ENCODE data around the gene VASP. TPM values are rescaled to one million over a fixed set of nuclear protein-coding genes. Genes with fewer than 3 reads are reported as not detected.

The VASP gene
- total and polyA plus RNA-seq, 2 experiments from 2014 or later = 60.3 to 147 TPM

- no peak for TF ChIP-seq EZH2phosphoT487 (IDR thresholded peaks at IDR 0.05; ENCODE audit: unreplicated experiment)
- 0 out of 2 replicates have a peak, but pooled peaks have one; percentile 32 for TF ChIP-seq POLR2AphosphoS5 (IDR thresholded peaks at IDR 0.05; ENCODE audit: low read depth)
- TF ChIP-seq JUNB (IDR thresholded peaks at IDR 0.05; ENCODE audit: unreplicated experiment) = no peak
- TF ChIP-seq ZNF114 (CRISPR knock-in tag; IDR thresholded peaks at IDR 0.05) = no peak
- TF ChIP-seq CTCF (conservative IDR thresholded peaks at IDR 0.05; ENCODE audit: low read depth in 2 of 2) = no peak
- Mint-ChIP-seq H3K36me3 (ENCODE audit: low read depth) (no peaks in the 10 kb centered on the region), H3K9me3 (no peaks in the 10 kb centered on the region), H3K4me3 (peak overlapping the region; percentile 45; the same call in 1 of the 3 replicates), H3K4me1 (peaks cover 38% of the 10 kb centered on the region), H3K27me3 (ENCODE audit: insufficient read depth, low read depth, poor library complexity) (peaks cover 23% of the 10 kb centered on the region), H3K27ac (no peak overlapping the region)
- Histone ChIP-seq H3K4me2 (peak overlapping the region; percentile 11), H3K27me3 (ENCODE audit: insufficient read depth) (peaks cover 7% of the 10 kb centered on the region; the same call in 1 of the 2 replicates), H3K4me1 (ENCODE audit: insufficient read depth) (peaks cover 18% of the 10 kb centered on the region), H3F3A (replicated peaks; ENCODE audit: low read depth) (peaks cover 8% of the 10 kb centered on the region; the same call in 1 of the 2 replicates), H3K4me3 (no peak overlapping the region), H3K9me2 (ENCODE audit: insufficient read depth) (no peaks in the 10 kb centered on the region), H3K79me2 (replicated peaks; ENCODE audit: insufficient read depth) (no peaks in the 10 kb centered on the region), H3K27ac (ENCODE audit: low read depth) (peak overlapping the region; percentile 36; the same call in 1 of the 2 replicates), H2AFZ (no peak overlapping the region), H4K20me1 (replicated peaks; ENCODE audit: insufficient read depth) (no peaks in the 10 kb centered on the region; the same call in 1 of the 2 replicates), H3K36me3 (ENCODE audit: insufficient read depth) (no peaks in the 10 kb centered on the region)
- ATAC-seq = no peak
- DNase-seq (ENCODE audit: low spot score) = peak; percentile 75
Observed at GRCh38 chr19:45500918-45501729, 6.2 kb upstream of the VASP start.

GRCh38 chr19:45501730-45502014 lies 5.6 kb upstream of the VASP start:
- Histone ChIP-seq H3F3A (replicated peaks; ENCODE audit: low read depth) (peaks cover 8% of the 10 kb centered on the region; the same call in 1 of the 2 replicates), H3K27ac (ENCODE audit: low read depth) (peak overlapping the region; percentile 36; the same call in 1 of the 2 replicates), H3K27me3 (ENCODE audit: insufficient read depth) (peaks cover 7% of the 10 kb centered on the region; the same call in 1 of the 2 replicates), H3K4me2 (peak overlapping the region; percentile 11; the same call in 1 of the 2 replicates), H3K4me3 (no peak overlapping the region), H2AFZ (no peak overlapping the region), H3K9me2 (ENCODE audit: insufficient read depth) (no peaks in the 10 kb centered on the region), H4K20me1 (replicated peaks; ENCODE audit: insufficient read depth) (no peaks in the 10 kb centered on the region; the same call in 1 of the 2 replicates), H3K4me1 (ENCODE audit: insufficient read depth) (peaks cover 19% of the 10 kb centered on the region), H3K36me3 (ENCODE audit: insufficient read depth) (no peaks in the 10 kb centered on the region), H3K79me2 (replicated peaks; ENCODE audit: insufficient read depth) (no peaks in the 10 kb centered on the region)
- no peak overlapping the region; the same call in 2 of the 3 replicates for H3K4me3 Mint-ChIP-seq
- no peak for ATAC-seq
- no peaks in the 10 kb centered on the region for H3K36me3 Mint-ChIP-seq (ENCODE audit: low read depth)
- peaks cover 24% of the 10 kb centered on the region for H3K27me3 Mint-ChIP-seq (ENCODE audit: insufficient read depth, low read depth, poor library complexity)
- peak; percentile 51 for DNase-seq (ENCODE audit: low spot score)
- TF ChIP-seq CTCF (conservative IDR thresholded peaks at IDR 0.05; ENCODE audit: low read depth in 2 of 2) (no peak), ZNF114 (CRISPR knock-in tag; IDR thresholded peaks at IDR 0.05) (no peak), ZNF462 (CRISPR knock-in tag; IDR thresholded peaks at IDR 0.05) (no peak)
- no peaks in the 10 kb centered on the region for H3K9me3 Mint-ChIP-seq
- H3K4me1 Mint-ChIP-seq = peaks cover 40% of the 10 kb centered on the region
- no peak overlapping the region for H3K27ac Mint-ChIP-seq

Data from GM23338 (cell line).